Hepatic stellate cell (primary cell): Measurements from ENCODE around the gene IPO13.

Source experiments
- DNase-seq: peaks from one replicate; pipeline ENCODE4 v3.0.0; 2011; ENCODE audit warnings: low spot score

Gene IPO13

DNA sequence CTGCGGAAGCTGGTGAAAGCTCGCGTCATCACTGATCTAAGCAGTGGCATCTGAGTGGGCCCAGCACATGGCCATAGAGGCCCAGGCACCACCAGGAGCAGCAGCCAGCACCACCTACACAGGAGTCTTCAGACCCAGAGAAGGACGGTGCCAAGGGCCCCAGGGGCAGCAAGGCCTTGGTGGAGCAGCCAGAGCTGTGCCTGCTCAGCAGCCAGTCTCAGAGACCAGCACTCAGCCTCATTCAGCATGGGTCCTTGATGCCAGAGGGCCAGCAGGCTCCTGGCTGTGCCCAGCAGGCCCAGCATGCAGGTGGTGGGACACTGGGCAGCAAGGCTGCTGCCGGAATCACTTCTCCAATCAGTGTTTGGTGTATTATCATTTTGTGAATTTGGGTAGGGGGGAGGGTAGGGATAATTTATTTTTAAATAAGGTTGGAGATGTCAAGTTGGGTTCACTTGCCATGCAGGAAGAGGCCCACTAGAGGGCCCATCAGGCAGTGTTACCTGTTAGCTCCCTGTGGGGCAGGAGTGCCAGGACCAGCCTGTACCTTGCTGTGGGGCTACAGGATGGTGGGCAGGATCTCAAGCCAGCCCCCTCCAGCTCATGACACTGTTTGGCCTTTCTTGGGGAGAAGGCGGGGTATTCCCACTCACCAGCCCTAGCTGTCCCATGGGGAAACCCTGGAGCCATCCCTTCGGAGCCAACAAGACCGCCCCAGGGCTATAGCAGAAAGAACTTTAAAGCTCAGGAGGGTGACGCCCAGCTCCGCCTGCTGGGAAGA lies 16.4 kb upstream of the IPO13 start:
- no peak for DNase-seq

GRCh38 chr1:43930949-43931275 lies 15.8 kb upstream of the IPO13 start:
- no peak for DNase-seq

- DNase-seq, result no peak
Measured at GRCh38 chr1:43931711-43932660, 14.8 kb upstream of the IPO13 start.

- DNase-seq, result peak; percentile 78
Measured at GRCh38 chr1:43932786-43933385, 13.9 kb upstream of the IPO13 start.

- peak; percentile 51 for DNase-seq
Measured at GRCh38 chr1:43933386-43934100, 13.2 kb upstream of the IPO13 start, which contains the start of gene ARTN. Gene ARTN (plus strand): TSS chr1:43933801. CDS start chr1:43935657, 1,856 bp downstream.

DNA sequence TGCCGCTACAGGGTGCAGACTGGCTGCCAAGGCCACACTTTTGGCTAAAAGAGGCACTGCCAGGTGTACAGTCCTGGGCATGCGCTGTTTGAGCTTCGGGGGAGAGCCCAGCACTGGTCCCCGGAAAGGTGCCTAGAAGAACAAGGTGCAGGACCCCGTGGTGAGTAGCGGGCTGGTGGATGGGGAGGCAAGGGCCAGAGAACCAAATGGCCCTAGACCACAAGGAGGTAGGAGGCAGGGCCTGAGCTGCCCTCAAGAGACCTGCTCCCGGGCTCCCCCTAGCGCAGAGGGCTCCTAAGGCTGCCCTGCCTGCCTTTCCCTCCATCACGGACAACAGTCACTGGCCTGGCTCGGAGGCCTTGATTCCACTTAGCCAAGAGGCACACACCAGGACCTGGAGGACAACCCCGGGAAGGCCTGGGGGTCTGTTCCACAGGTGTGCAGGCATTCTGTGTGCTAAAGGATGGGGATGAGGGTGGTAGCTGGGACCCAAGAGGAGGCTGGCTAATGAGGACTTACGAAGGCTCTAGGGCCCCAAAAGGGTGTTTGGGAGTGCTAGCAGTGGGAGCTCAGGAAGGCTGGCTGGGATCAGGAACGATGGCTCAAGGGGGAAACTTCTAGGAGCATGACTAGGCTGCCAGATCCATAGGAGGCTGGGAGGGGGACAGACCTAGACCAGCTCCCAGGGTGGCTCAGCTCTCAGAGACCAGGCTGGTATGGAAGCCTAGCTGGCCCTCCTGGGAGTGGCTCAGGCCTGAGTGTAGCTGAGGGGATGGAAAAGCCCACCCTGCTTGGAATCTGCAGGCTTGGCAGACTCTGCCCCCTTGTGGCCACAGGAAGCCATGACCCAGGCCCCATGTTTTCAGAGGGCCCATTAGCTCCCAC lies 12.4 kb upstream of the IPO13 start:
- DNase-seq, result peak; percentile 86

GRCh38 chr1:43934986-43935324 lies 11.8 kb upstream of the IPO13 start:
- DNase-seq, result no peak

GRCh38 chr1:43935711-43936427 lies 10.9 kb upstream of the IPO13 start:
- no peak for DNase-seq

DNA sequence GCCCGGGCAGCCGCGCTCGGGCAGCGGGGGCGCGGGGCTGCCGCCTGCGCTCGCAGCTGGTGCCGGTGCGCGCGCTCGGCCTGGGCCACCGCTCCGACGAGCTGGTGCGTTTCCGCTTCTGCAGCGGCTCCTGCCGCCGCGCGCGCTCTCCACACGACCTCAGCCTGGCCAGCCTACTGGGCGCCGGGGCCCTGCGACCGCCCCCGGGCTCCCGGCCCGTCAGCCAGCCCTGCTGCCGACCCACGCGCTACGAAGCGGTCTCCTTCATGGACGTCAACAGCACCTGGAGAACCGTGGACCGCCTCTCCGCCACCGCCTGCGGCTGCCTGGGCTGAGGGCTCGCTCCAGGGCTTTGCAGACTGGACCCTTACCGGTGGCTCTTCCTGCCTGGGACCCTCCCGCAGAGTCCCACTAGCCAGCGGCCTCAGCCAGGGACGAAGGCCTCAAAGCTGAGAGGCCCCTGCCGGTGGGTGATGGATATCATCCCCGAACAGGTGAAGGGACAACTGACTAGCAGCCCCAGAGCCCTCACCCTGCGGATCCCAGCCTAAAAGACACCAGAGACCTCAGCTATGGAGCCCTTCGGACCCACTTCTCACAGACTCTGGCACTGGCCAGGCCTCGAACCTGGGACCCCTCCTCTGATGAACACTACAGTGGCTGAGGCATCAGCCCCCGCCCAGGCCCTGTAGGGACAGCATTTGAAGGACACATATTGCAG lies 10.2 kb upstream of the IPO13 start:
- no peak for DNase-seq

DNA sequence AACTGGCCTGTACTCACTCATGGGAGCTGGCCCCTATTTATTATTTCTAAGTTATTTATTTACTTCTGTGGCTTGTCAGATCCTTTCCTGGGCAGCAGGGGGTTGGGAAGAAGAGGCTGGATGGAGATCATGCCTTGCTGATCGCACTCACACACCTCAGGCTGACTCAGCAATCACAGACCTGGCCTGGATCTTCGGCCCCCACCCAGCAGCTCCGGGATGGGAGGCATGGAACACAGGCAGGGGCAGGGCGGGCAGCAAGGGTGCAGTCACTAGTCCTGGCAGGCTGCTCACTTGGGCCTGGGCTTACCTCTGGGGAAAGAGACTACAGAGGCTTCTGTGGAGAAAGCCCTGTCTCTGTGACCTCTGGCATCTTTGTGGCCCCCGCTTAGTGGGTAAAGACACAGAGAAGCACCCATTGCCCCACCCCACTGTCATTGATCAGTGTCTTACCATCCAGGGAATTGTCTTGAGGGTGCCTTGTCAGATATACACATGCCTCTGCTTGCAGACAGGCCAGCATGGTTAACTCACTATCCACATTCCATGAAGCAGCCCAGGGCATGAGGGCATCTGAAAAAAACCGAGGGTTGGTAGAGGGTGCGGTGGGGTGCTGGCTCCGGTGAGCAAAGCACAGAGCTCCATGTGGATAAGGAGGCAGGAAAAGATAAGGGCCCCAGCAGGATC lies 9.4 kb upstream of the IPO13 start:
- no peak for DNase-seq

DNA sequence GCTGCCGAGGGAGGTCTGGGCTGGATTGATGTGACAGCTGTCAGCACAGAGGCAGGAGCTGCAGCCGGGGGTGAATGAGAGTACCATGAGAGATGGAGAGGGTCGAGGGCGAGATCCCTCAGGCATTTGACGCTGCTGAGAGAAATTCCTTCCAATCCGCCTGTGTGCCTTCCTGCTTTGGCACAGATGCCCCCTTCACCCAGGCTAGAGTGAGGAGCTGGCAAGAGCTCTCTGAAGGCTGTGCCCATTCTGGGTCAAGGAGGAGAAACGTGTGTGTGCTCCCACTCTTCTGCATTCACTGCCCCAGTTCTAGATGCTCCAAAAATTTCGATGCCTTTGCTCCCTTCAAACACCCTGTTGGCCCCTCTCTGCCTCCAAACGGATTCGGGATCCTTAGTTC lies 8.4 kb upstream of the IPO13 start:
- no peak for DNase-seq

- DNase-seq, result no peak
Measured at GRCh38 chr1:43938892-43939587, 7.7 kb upstream of the IPO13 start.

GRCh38 chr1:43942411-43942810 lies 4.3 kb upstream of the IPO13 start:
- DNase-seq, result no peak

DNA sequence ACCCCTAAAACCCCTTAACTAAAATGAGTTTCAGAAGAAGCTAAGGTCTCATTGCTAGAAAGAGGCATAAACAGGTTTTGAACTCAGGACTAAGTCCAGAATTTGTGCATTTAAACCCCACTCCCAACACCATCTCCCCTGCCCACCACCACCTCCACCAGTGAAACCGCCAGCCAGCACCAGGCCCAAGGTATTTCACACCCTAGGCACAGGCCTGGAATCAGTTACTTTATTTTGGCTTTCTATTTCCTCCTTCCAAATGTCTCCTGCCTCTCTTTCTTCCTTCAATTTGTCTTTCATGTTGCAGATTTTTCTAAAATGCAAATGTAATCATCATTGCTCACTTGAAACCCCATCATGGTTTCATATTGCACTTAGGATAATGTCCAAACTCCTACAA lies 1.9 kb upstream of the IPO13 start:
- DNase-seq, result no peak

DNA sequence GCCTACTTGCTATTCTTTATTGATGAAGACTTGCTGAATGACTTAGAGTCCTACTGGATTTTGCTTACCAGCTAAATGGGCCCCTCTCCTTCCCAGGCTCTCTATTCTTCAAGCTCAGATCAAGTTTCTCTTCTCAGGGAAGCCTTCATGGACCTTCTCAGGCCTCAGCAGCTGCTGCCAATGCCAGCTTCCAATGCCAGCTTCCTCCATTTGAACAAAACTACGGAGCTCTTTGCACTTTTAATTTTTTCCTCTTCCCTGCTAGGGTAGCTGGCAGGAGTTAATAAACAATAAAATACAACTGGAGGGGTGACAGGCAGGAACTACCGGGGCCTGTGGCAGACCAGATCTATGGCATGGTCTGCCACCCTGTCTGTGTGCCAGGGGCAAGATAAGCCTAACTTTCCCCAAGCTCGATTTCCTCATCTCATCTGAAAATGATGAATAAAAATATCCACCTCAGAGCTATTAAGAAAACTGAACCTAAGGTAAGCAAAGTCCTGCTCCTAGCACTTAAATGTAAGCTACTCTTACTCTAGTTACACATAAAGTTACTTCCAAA lies 995 bp upstream of the IPO13 start:
- no peak for DNase-seq

GRCh38 chr1:43947061-43947873 lies 517 bp downstream of the IPO13 start:
- no peak for DNase-seq

DNA sequence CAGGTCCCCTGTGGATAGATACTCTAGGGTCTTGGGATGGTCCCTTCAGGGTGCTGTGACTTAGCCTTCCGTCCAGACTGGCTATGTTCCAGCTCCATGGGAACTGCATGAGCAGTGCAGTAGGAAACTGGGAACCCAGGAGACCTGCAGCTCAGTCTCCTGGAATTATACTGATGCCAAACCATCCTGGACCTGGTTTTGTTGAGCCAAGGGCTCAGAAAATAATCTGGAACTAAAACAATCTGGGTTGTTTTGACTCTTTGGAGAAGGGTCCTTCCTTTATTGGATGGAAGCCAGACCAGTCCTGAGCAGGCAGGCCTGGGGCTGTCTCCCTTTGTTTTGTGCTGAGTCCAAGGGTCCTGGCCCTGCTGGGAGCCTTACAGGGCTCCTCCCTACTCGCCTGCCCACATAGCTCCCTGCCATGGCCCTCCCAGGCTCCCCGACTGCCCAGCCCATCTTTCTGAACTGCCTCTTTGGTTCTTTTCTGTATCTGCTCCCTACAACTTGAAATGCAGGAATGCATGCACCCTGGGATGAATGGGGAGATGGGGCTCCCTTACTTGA lies 1.2 kb downstream of the IPO13 start:
- no peak for DNase-seq
